ENCODE data around the gene STT3B. TPM values are rescaled to one million over a fixed set of nuclear protein-coding genes. Genes with fewer than 3 reads are reported as not detected.
A peak's percentile ranks its signal among the peaks of the same experiment; 100 is the strongest.

The STT3B gene
- total and polyA plus RNA-seq, 2 of the 13 experiments (the other 11 are each of a cell fraction or from before 2014, with no cell fraction given), result 85.0 to 205 TPM

DNA sequence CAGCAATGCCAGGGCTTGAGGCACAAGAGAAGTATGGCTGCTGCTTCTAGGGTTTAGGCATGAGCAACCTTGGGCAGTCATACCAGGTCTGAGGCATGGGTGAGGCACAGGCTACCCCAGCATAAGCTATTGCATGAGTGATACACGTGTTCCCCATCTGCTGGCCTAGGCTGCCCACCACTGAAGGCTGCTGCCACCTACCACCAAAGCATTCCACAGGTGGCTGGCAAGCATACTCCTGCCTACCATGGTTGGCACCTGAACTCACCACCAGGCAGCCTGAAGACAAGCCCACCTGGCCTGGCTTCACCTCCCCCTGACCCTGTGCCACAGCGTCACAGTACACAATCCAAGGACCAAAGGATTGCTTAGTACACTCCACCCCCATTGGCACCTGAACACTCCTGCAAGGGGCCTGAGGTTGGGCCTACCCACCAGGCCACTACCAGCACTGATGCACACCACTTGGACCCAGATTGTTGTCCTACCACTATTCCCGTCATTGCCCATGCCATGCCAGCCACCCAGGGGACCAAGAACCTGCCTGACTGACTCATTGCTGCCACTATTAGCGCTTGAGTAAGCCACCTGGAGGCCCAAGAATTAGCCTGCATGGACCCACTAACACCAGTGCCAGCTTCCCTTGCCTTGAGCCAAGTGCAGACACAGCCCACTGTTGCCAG is 115.7 kb downstream of the STT3B start:
- peak; percentile 44 for ATAC-seq
- no peak overlapping the region for H2AFZ ChIP-seq (ENCODE audit: low read length)
- H3K36me3 ChIP-seq (replicated peaks in 1 of 2; ENCODE audit: control insufficient read depth in 1 of 2, insufficient read depth in 2 of 2, low read length in 2 of 2), result peaks cover 9 to 16% of the 10 kb centered on the region in 2 experiments; a peak in 3 of 5 replicates
- ChIA-PET CTCF (ENCODE audit: low intra/inter-chr PET ratio, low total read pairs) (no interaction called here), POLR2A (no interaction called here)
- no peaks in the 10 kb centered on the region for H4K20me1 ChIP-seq (ENCODE audit: insufficient read depth, low read length)
- FAIRE-seq, result no peak
- no TSS peak for BruUV-seq (replicated peaks)
- no peak overlapping the region for H3K27ac ChIP-seq (ENCODE audit: extremely low read length, insufficient read depth, low read length)
- no peaks in the 10 kb centered on the region for H3K27me3 ChIP-seq (ENCODE audit: control insufficient read depth in 1 of 2, insufficient read depth in 2 of 2, low read length in 2 of 2)
- TF ChIP-seq NRL (CRISPR knock-in tag; IDR thresholded peaks at IDR 0.05; ENCODE audit: borderline replicate concordance) (0 out of 2 replicates have a peak, but pooled peaks have one; percentile 32), ZBTB8A (CRISPR knock-in tag; IDR thresholded peaks at IDR 0.05; ENCODE audit: borderline replicate concordance, low read depth) (no peak), ZNF24 (IDR thresholded peaks at IDR 0.05) (no peak), HNRNPL (IDR thresholded peaks at IDR 0.05; ENCODE audit: low read depth, low read length) (0 out of 2 replicates have a peak, but pooled peaks have one; percentile 49), ZNF670 (CRISPR knock-in tag; IDR thresholded peaks at IDR 0.05; ENCODE audit: borderline replicate concordance) (no peak), ZNF747 (CRISPR knock-in tag; IDR thresholded peaks at IDR 0.05; ENCODE audit: borderline replicate concordance) (no peak), RBM22 (optimal IDR thresholded peaks at IDR 0.05; ENCODE audit: low read length) (peak; percentile 78), ZNF552 (CRISPR knock-in tag; IDR thresholded peaks at IDR 0.05; ENCODE audit: borderline replicate concordance) (no peak), PAWR (CRISPR knock-in tag; IDR thresholded peaks at IDR 0.05; ENCODE audit: borderline replicate concordance) (no peak), AGO2 (optimal IDR thresholded peaks at IDR 0.05; ENCODE audit: low read depth, low read length) (peak; percentile 79), ZNF891 (CRISPR knock-in tag; IDR thresholded peaks at IDR 0.05) (0 out of 2 replicates have a peak, but pooled peaks have one; percentile 22)
- TF ChIP-seq, protein P1, sequence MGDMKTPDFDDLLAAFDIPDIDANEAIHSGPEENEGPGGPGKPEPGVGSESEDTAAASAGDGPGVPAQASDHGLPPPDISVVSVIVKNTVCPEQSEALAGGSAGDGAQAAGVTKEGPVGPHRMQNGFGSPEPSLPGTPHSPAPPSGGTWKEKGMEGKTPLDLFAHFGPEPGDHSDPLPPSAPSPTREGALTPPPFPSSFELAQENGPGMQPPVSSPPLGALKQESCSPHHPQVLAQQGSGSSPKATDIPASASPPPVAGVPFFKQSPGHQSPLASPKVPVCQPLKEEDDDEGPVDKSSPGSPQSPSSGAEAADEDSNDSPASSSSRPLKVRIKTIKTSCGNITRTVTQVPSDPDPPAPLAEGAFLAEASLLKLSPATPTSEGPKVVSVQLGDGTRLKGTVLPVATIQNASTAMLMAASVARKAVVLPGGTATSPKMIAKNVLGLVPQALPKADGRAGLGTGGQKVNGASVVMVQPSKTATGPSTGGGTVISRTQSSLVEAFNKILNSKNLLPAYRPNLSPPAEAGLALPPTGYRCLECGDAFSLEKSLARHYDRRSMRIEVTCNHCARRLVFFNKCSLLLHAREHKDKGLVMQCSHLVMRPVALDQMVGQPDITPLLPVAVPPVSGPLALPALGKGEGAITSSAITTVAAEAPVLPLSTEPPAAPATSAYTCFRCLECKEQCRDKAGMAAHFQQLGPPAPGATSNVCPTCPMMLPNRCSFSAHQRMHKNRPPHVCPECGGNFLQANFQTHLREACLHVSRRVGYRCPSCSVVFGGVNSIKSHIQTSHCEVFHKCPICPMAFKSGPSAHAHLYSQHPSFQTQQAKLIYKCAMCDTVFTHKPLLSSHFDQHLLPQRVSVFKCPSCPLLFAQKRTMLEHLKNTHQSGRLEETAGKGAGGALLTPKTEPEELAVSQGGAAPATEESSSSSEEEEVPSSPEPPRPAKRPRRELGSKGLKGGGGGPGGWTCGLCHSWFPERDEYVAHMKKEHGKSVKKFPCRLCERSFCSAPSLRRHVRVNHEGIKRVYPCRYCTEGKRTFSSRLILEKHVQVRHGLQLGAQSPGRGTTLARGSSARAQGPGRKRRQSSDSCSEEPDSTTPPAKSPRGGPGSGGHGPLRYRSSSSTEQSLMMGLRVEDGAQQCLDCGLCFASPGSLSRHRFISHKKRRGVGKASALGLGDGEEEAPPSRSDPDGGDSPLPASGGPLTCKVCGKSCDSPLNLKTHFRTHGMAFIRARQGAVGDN (CRISPR knock-in tag; IDR thresholded peaks at IDR 0.05), result 0 out of 2 replicates have a peak, but pooled peaks have one; percentile 12
- peaks cover 27% of the 10 kb centered on the region; the same call in 1 of the 2 replicates for H3K9me3 ChIP-seq (ENCODE audit: low read length)
- H3K4me2 ChIP-seq (ENCODE audit: low read depth, low read length), result no peak overlapping the region
- intact Hi-C loops (cut with micrococcal nuclease; ENCODE audit: unreplicated experiment) (no loop called here), in situ Hi-C loops (cut with HindIII; ENCODE audit: extremely low pct_ligation_motif_present, low pct_unique_long_range_greater_than_20kb) (no loop called here)
- DNase-seq (ENCODE audit: low spot score), result no peak
- no peak overlapping the region for H3K4me3 ChIP-seq (replicated peaks in 1 of 3; ENCODE audit: insufficient read depth in 1 of 3, low read depth in 2 of 3, low read length in 3 of 3)
- no peaks in the 10 kb centered on the region for H3K79me2 ChIP-seq (ENCODE audit: insufficient read depth, low read length)
- no peak overlapping the region for H3K9ac ChIP-seq (ENCODE audit: insufficient read depth, low read depth, low read length)
- 100% methylated on average over 2 of the region's 4 CpGs for WGBS (ENCODE audit: low lambda C conversion rate)
- H3K4me1 ChIP-seq (ENCODE audit: insufficient read depth, low read length), result peaks cover 4% of the 10 kb centered on the region
